Uterus (tissue), 4 donors: ENCODE results near the gene BCAS4. TPM values are rescaled to one million over a fixed set of nuclear protein-coding genes. Genes with fewer than 3 reads are reported as not detected.

Source experiments
- DNase-seq, 2 donors: peaks; one replicate each; pipeline ENCODE4 v3.0.0-alpha.2; 2019 to 2020
- H3K27ac ChIP-seq, 2 donors: fragments of 200-600 bp; sonication (generic); 1 replicate in 1 of 2; 2 replicates in 1 of 2; pipeline ENCODE4 v1.5.1; 2016 to 2018
- H3K27me3 ChIP-seq, 2 donors: fragments of 200-600 bp; sonication (generic); one replicate each; pipeline ENCODE4 v1.5.1; 2018 to 2019; ENCODE audit warnings: control low read depth in 1 of 2
- H3K36me3 ChIP-seq, 2 donors: fragments of 200-600 bp; sonication (generic); one replicate each; pipeline ENCODE4 v1.5.1; 2019; ENCODE audit warnings: control low read depth in 1 of 2
- H3K4me1 ChIP-seq, 2 donors: fragments of 200-600 bp; sonication (generic); one replicate each; pipeline ENCODE4 v1.5.1; 2018 to 2019; ENCODE audit warnings: control low read depth in 1 of 2
- H3K4me3 ChIP-seq, 2 donors: fragments of 200-600 bp; sonication (generic); 1 replicate in 1 of 2; 2 replicates in 1 of 2; pipeline ENCODE4 v1.5.1; 2018 to 2019; ENCODE audit warnings: mild to moderate bottlenecking in 1 of 2
- H3K9me3 ChIP-seq, 2 donors: fragments of 200-600 bp; sonication (generic); one replicate each; pipeline ENCODE4 v1.5.1; 2019; ENCODE audit warnings: control low read depth in 1 of 2
- CTCF ChIP-seq, 4 experiments: fragments of 200-600 bp in 2 of 4; fragments of 450-650 bp in 2 of 4; sonication (generic) in 2 of 4; IDR thresholded peaks; one replicate each; pipeline ENCODE4 v1.5.1; 2016 to 2019; ENCODE audit warnings: antibody characterized with exemption in 4 of 4, mild to moderate bottlenecking in 2 of 4, moderate library complexity in 1 of 4
- POLR2A ChIP-seq, 2 donors: fragments of 450-650 bp; IDR thresholded peaks; one replicate each; pipeline ENCODE4 v1.6.1; 2016; ENCODE audit warnings: antibody characterized with exemption in 2 of 2, mild to moderate bottlenecking in 1 of 2, moderate library complexity in 1 of 2
- intact Hi-C: fragments of 100-400 bp; cut with DNase I; formaldehyde crosslinking; loops from one replicate; pipeline ENCODE4 v1.15.1; 2023; ENCODE audit warnings: low total_unique reads
- total RNA-seq, 4 donors: library from RNA; depleted of rRNA in 3 of 4; stranded (reverse); fragments of >200 nt in 3 of 4; gene quantifications; one replicate each; pipeline versions ENCODE4 v1.1.0 to v1.2.4, GENCODE V29; 2014 to 2023
- donor health status: DM: yes; HTN: yes; CAD: no.

BCAS4 gene
- total RNA-seq, 4 donors from 2014 or later, result under 0.01 to 9.1 (median 3.5) TPM; not detected in 1

- Histone ChIP-seq H3K4me1 (no peaks in the 10 kb centered on the region), H3K4me3 (no peak overlapping the region), H3K27me3 (no peaks in the 10 kb centered on the region), H3K9me3 (no peaks in the 10 kb centered on the region), H3K27ac (no peak overlapping the region), H3K36me3 (no peaks in the 10 kb centered on the region)
- intact Hi-C loops, result no loop called here
- no peak for DNase-seq
- no peak for TF ChIP-seq CTCF (IDR thresholded peaks at IDR 0.05)
- TF ChIP-seq POLR2A (IDR thresholded peaks at IDR 0.05), result no peak
Observed at GRCh38 chr20:50828363-50829136, 33.7 kb downstream of the BCAS4 start.

GRCh38 chr20:50831622-50832021, 36.8 kb downstream of the BCAS4 start:
- no peaks in the 10 kb centered on the region for H3K27me3 ChIP-seq
- no peak overlapping the region for H3K27ac ChIP-seq
- H3K9me3 ChIP-seq, result no peaks in the 10 kb centered on the region
- no peaks in the 10 kb centered on the region for H3K36me3 ChIP-seq
- no peak overlapping the region for H3K4me3 ChIP-seq
- H3K4me1 ChIP-seq, result no peaks in the 10 kb centered on the region
- intact Hi-C loops, result no loop called here
- TF ChIP-seq POLR2A (IDR thresholded peaks at IDR 0.05) (no peak), CTCF (IDR thresholded peaks at IDR 0.05) (no peak)
- no peak for DNase-seq

GRCh38 chr20:50834599-50835005, 39.7 kb downstream of the BCAS4 start:
- H3K27ac ChIP-seq, result no peak overlapping the region
- H3K4me3 ChIP-seq, result no peak overlapping the region
- no peak for DNase-seq
- no peaks in the 10 kb centered on the region for H3K36me3 ChIP-seq
- intact Hi-C loops, result no loop called here
- no peak for TF ChIP-seq POLR2A (IDR thresholded peaks at IDR 0.05)
- H3K4me1 ChIP-seq, result no peaks in the 10 kb centered on the region
- H3K9me3 ChIP-seq, result no peaks in the 10 kb centered on the region
- H3K27me3 ChIP-seq, result no peaks in the 10 kb centered on the region

- peak; percentile 28 to 51 for DNase-seq
- no peak overlapping the region for H3K4me3 ChIP-seq
- intact Hi-C loops, result no loop called here
- H3K36me3 ChIP-seq, result no peaks in the 10 kb centered on the region
- peak overlapping the region; percentile 14 to 28 for H3K27ac ChIP-seq
- H3K4me1 ChIP-seq, result no peaks in the 10 kb centered on the region
- TF ChIP-seq CTCF (IDR thresholded peaks at IDR 0.05) (no peak), POLR2A (IDR thresholded peaks at IDR 0.05) (no peak)
- no peaks in the 10 kb centered on the region for H3K27me3 ChIP-seq
- H3K9me3 ChIP-seq, result no peaks in the 10 kb centered on the region
Observed at GRCh38 chr20:50837532-50838321, 42.9 kb downstream of the BCAS4 start.

GRCh38 chr20:50838322-50838625, 43.4 kb downstream of the BCAS4 start:
- peak overlapping the region in 1 of 2 donors; percentile 28 for H3K27ac ChIP-seq
- H3K4me3 ChIP-seq, result no peak overlapping the region
- no peak for DNase-seq
- no peaks in the 10 kb centered on the region for H3K4me1 ChIP-seq
- H3K9me3 ChIP-seq, result no peaks in the 10 kb centered on the region
- intact Hi-C loops, result no loop called here
- no peak for TF ChIP-seq POLR2A (IDR thresholded peaks at IDR 0.05)
- no peak for TF ChIP-seq CTCF (IDR thresholded peaks at IDR 0.05)
- no peaks in the 10 kb centered on the region for H3K27me3 ChIP-seq
- no peaks in the 10 kb centered on the region for H3K36me3 ChIP-seq
